ENCODE data around the gene FRY. TPM values are rescaled to one million over a fixed set of nuclear protein-coding genes. Genes with fewer than 3 reads are reported as not detected.

The FRY gene
- total and polyA plus RNA-seq, 8 donors = 5.6 to 27.9 (median 21.1) TPM

DNA sequence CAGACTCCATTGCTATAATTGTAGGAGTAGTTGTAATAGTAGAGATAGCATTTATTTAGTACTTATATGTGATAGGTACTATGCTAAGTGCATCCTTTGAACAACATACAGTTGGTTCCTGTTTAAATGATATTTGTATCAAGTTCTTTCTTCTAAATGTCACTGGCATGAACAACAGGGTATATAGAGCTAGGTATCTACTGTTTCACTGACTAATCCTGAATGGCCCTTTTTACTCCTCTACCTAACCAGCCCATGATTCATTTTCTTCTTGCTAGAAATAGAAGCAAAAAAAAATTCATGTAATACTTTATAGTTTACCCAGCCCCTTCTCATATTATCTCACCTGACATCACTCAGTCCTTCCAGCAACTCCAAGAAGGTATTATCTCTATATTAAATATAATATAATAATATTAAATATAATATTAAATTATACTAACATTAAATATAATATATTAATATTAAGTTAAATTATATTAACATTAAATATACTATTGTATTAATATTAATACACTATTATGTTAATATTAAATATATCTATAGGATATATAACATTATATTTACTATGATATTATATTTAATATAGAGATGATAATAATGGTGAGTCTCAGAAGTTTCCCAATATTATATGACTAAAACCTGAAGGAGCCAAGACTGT is 74.2 kb downstream of the FRY start:
- H3K27ac ChIP-seq = no peak overlapping the region
- no peak overlapping the region for H3K4me3 ChIP-seq
- TF ChIP-seq CTCF (IDR thresholded peaks at IDR 0.05) = no peak
- no peaks in the 10 kb centered on the region for H3K27me3 ChIP-seq
- peaks cover 0 to 14% (median 0%) of the 10 kb centered on the region in 3 donors for H3K36me3 ChIP-seq
- FAIRE-seq (peak; percentile 96), ATAC-seq (no peak), DNase-seq (no peak)
- H3K9me3 ChIP-seq = no peaks in the 10 kb centered on the region
- intact Hi-C loops (cut with DNase I) = no loop called here
- H3K4me1 ChIP-seq = no peaks in the 10 kb centered on the region

DNA sequence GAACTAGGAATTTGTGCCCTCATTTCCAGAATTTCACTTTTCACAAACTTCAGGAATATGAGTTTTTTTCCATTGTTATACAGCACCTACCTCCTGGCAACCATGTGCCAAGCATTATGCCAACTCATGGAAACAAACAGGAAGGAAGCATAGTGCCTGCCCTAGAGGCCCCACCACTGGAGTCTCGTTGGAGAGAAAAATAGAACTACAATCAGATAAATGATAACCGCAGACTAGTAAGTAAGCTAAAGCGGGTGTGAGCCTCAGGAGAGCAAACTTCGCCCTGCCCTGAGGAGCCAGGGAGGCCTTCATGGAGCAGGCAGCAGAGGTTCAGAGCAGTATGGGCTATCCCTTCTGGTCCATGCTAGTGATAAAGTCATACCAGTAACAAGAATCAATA is 75.9 kb downstream of the FRY start:
- WGBS, 2 donors = 71 to 76% methylated on average over 4 of the region's 4 CpGs
- Histone ChIP-seq H3K27ac (no peak overlapping the region), H3K27me3 (no peaks in the 10 kb centered on the region), H3K9me3 (no peaks in the 10 kb centered on the region), H3K36me3 (peaks cover 0 to 13% (median 0%) of the 10 kb centered on the region in 3 donors), H3K4me1 (no peaks in the 10 kb centered on the region), H3K4me3 (no peak overlapping the region)
- ATAC-seq = peak in 1 of 4 donors; percentile 12
- no peak for FAIRE-seq
- intact Hi-C loops (cut with DNase I) = no loop called here
- TF ChIP-seq CTCF (IDR thresholded peaks at IDR 0.05) = no peak
- no peak for DNase-seq

GRCh38 chr13:32107973-32108372 is 76.4 kb downstream of the FRY start:
- WGBS, 2 donors = 74 to 83% methylated on average over 2 of the region's 2 CpGs
- Histone ChIP-seq H3K36me3 (peaks cover 0 to 8% (median 0%) of the 10 kb centered on the region in 3 donors), H3K27me3 (no peaks in the 10 kb centered on the region), H3K4me1 (no peaks in the 10 kb centered on the region), H3K9me3 (no peaks in the 10 kb centered on the region), H3K4me3 (no peak overlapping the region), H3K27ac (no peak overlapping the region)
- FAIRE-seq (no peak), ATAC-seq (no peak), DNase-seq (no peak)
- TF ChIP-seq CTCF (IDR thresholded peaks at IDR 0.05) = no peak
- intact Hi-C loops (cut with DNase I) = no loop called here

DNA sequence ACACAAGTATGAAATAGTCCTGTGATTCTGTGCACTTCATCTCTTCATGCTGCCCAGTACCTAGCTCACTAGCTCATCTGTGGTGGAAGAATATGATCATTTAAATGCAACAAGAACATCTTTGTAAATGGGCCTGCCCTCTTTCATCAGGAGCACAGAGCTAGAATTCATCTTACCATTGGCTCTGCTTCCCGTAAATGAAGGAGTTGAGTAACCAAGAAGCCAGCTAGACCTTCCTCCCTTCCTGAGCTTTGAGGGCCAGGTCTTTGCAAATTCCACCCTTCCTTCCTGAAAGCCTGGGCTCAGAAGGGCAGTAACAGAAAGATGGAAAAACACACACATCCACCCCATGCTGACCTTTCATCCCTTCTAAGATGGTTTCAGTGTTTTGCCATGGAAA is 82.0 kb downstream of the FRY start:
- DNase-seq = no peak
- Histone ChIP-seq H3K36me3 (no peaks in the 10 kb centered on the region), H3K4me1 (peaks cover 6 to 19% (median 6%) of the 10 kb centered on the region in 3 donors), H3K27me3 (no peaks in the 10 kb centered on the region), H3K9me3 (no peaks in the 10 kb centered on the region), H3K27ac (no peak overlapping the region), H3K4me3 (no peak overlapping the region)
- no peak for TF ChIP-seq CTCF (IDR thresholded peaks at IDR 0.05)
- WGBS, 2 donors = 88 to 100% methylated on average over 1 of the region's 1 CpG
- intact Hi-C loops (cut with DNase I) = no loop called here
- FAIRE-seq = no peak
- no peak for ATAC-seq

- TF ChIP-seq CTCF (IDR thresholded peaks at IDR 0.05) = no peak
- 48 to 74% methylated on average over 5 of the region's 5 CpGs for WGBS, 2 donors
- intact Hi-C loops (cut with DNase I) = no loop called here
- Histone ChIP-seq H3K27me3 (no peaks in the 10 kb centered on the region), H3K36me3 (no peaks in the 10 kb centered on the region), H3K27ac (peak overlapping the region in 1 of 4 donors; percentile 16), H3K4me1 (peaks cover 6 to 19% (median 8%) of the 10 kb centered on the region in 3 donors), H3K4me3 (no peak overlapping the region), H3K9me3 (no peaks in the 10 kb centered on the region)
- DNase-seq (no peak), ATAC-seq (no peak), FAIRE-seq (no peak)
These were observed 82.8 kb downstream of the FRY start for GRCh38 chr13:32114284-32114950.
